T-helper 17 cell (primary cell): ENCODE data around the gene ABHD17A. TPM values are rescaled to one million over a fixed set of nuclear protein-coding genes. Genes with fewer than 3 reads are reported as not detected.

Experiments
- ATAC-seq: fragments of 150-1000 bp; cut with Tn5 transposase; 2 replicates; pipeline ENCODE4 v1.10.0; 2021; ENCODE audit warnings: mild to moderate bottlenecking, moderate library complexity
- DNase-seq, 3 donors: peaks; one replicate each; pipeline versions ENCODE4 v3.0.0 to v3.0.0-alpha.2; 2020 to 2021
- H3K9me3 ChIP-seq: one replicate; pipeline ENCODE4 v1.7.0; 2013; ENCODE audit warnings: low read length, mild to moderate bottlenecking; ENCODE audit not compliant: control insufficient read depth, poor library complexity, severe bottlenecking
- H3K27ac Mint-ChIP-seq: one replicate; pipeline ENCODE4 v1.8.0; 2022; ENCODE audit warnings: mild to moderate bottlenecking, moderate library complexity, mixed read lengths
- H3K27me3 Mint-ChIP-seq: one replicate; pipeline ENCODE4 v1.8.0; 2022; ENCODE audit warnings: mixed read lengths
- H3K36me3 Mint-ChIP-seq: one replicate; pipeline ENCODE4 v1.8.0; 2022; ENCODE audit warnings: low read depth, mixed read lengths
- H3K4me1 Mint-ChIP-seq: one replicate; pipeline ENCODE4 v1.8.0; 2022; ENCODE audit warnings: mild to moderate bottlenecking, mixed read lengths
- H3K4me3 Mint-ChIP-seq: one replicate; pipeline ENCODE4 v1.8.0; 2022; ENCODE audit warnings: mild to moderate bottlenecking, moderate library complexity, mixed read lengths
- total RNA-seq, 4 donors: library from RNA in 2 of 4; stranded (reverse) in 2 of 4; gene quantifications; one replicate each; pipeline ENCODE4 v1.2.3 and lab custom pipeline; 2022 to 2026

ABHD17A gene
- total RNA-seq, 2 donors from 2014 or later: 121 to 125 TPM

DNA sequence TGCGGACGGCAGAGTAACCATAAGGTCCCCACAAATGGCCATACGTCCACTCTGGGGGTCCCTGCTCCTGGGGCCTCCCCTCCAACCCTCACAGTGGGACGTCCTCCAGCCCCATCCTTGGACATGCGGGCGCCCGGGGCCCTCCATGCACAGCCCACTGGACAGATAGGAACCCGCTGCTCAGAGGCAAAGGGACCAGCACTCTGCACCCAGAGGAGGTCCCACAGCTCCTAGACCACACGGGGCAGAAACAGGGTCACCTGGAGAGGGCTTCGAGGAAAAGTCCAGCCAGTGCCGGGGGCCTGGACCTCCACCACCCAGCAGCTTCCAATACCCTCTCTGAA lies 48.1 kb downstream of the ABHD17A start:
- no peaks in the 10 kb centered on the region for H3K9me3 ChIP-seq
- Mint-ChIP-seq H3K36me3 (no peaks in the 10 kb centered on the region), H3K27ac (no peak overlapping the region), H3K4me1 (peaks cover 25% of the 10 kb centered on the region), H3K27me3 (no peaks in the 10 kb centered on the region), H3K4me3 (no peak overlapping the region)
- ATAC-seq (peak; percentile 2), DNase-seq (no peak)

DNA sequence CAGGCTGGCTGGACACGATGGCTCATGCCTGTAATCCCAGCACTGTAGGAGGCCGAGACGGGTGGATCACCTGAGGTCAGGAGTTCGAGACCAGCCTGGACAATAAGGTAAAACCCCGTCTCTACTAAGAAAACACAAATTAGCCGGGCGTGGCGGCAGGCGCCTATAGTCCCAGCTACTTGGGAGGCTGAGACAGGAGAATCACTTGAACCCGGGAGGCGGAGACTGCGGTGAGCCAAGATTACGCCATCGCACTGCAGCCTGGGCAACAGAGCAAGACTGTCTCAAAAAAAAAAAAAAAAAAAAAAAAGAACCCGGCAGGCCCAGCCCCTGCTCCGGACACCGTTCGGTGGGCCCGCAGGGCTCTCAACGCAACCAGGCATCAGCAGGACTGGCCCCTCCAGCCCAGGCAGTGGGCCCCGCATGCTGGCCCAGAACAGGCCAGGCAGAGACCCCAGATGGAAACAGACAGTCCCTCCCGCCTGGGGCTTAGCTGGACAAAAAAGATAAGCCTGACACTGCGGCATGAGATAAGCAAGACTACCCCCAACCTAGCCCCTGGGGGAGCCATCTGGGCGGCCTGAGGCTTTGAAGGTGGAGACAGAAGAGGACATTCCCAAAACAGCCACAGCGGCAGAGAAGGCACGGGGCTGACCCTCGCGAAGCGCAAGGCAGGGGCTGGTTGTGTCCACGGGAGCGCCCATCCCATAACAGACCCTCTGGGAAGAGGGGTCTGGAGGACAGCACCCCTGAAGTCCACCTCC lies 48.7 kb downstream of the ABHD17A start:
- no peaks in the 10 kb centered on the region for H3K27me3 Mint-ChIP-seq
- no peaks in the 10 kb centered on the region for H3K9me3 ChIP-seq
- no peaks in the 10 kb centered on the region for H3K36me3 Mint-ChIP-seq
- DNase-seq (no peak), ATAC-seq (no peak)
- no peak overlapping the region for H3K27ac Mint-ChIP-seq
- H3K4me3 Mint-ChIP-seq: no peak overlapping the region
- peaks cover 22% of the 10 kb centered on the region for H3K4me1 Mint-ChIP-seq

DNA sequence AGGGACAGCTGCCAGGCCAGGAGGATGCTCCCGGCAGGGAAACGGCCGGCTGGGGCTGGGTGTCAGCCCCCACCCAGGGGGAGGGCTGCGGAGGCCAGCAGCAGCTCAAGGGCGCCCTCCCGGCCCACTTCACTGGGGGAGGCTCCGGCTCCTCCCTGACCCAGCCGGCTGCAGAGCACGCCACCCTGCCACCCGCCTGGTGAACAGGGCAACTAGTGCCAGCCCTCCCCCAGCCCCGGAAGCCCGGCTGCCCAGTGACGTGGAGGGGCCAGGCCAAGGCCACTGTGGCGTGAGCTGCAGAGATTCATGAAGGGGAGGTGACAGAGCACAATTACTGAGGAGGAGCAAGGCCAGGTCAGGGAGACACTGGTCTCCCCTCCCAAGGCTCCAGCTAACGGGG lies 51.8 kb downstream of the ABHD17A start:
- Mint-ChIP-seq H3K36me3 (no peaks in the 10 kb centered on the region), H3K27me3 (no peaks in the 10 kb centered on the region), H3K4me1 (peaks cover 12% of the 10 kb centered on the region), H3K27ac (no peak overlapping the region), H3K4me3 (no peak overlapping the region)
- H3K9me3 ChIP-seq: no peaks in the 10 kb centered on the region
- no peak for DNase-seq
- ATAC-seq: no peak

DNA sequence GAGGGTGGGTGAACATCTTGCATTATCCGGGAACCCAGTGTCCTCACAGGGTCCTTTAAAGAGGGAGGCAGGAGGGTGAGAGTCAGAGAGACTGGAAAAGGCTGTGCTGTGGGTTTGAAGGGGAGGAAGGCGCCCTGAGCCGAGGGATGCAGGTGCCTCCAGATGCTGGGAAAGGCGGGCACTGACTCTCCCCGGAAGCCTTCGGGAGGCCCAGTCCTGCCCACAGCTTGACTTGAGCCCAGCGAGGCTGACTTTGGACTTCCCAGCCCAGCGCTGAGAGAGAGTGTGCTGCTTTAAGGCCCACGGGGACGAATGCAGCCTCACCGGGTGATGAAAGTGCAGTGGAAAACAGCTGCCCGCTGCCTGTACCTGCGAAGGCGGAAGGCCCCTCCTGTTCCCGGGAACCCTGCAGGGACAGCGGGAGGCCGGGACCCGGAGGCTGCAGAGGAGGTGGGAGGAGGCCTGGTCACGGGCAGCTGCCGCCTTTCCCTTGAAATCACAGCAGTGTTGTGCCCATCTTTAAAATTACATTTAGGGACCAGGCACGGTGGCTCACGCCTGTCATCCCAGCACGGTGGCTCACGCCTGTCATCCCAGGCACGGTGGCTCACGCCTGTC lies 53.1 kb downstream of the ABHD17A start:
- no peak for ATAC-seq
- no peaks in the 10 kb centered on the region for H3K36me3 Mint-ChIP-seq
- H3K4me1 Mint-ChIP-seq: peaks cover 8% of the 10 kb centered on the region
- H3K4me3 Mint-ChIP-seq: no peak overlapping the region
- DNase-seq: no peak
- H3K9me3 ChIP-seq: no peaks in the 10 kb centered on the region
- H3K27ac Mint-ChIP-seq: no peak overlapping the region
- H3K27me3 Mint-ChIP-seq: no peaks in the 10 kb centered on the region

DNA sequence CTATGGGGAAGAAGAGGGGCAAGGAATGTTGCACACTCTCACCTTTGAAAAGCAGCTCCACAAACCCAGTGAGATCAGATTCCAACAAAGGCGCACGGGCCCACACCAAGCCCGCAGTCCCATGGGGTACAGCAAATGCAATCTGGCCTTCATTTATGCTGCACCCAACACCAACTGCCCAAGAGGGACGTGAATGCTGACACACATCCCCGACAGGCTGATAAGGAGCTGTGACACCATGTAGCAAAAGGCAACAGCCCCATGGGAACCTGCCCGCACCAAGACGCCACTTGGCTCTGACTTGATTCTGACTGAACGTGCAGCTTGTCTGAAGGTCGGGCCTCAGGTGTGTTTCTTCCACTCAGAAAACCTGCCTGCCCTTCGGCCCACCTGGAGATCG lies 54.3 kb downstream of the ABHD17A start:
- no peak overlapping the region for H3K4me3 Mint-ChIP-seq
- H3K4me1 Mint-ChIP-seq: peaks cover 8% of the 10 kb centered on the region
- no peaks in the 10 kb centered on the region for H3K27me3 Mint-ChIP-seq
- H3K27ac Mint-ChIP-seq: no peak overlapping the region
- no peaks in the 10 kb centered on the region for H3K9me3 ChIP-seq
- H3K36me3 Mint-ChIP-seq: no peaks in the 10 kb centered on the region
- ATAC-seq: no peak
- DNase-seq: no peak

DNA sequence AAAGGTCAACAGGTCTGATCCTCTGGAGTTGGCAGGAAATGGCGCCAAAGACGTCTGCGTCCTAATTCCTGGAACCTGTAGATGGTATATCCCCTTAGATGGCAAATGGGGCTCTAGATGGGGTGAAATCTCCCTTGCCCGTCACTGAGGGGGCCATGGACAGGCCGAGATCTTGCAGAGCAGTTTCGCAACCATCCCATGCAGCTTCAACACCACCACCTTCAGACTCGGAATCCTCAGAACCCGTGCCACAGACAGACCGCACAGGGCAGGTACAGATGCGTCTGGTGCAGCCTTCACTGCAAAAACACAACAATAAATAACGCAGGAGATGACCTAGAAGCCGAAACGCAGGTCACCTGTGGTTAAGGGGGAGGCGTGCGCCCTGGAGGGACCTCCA lies 54.7 kb downstream of the ABHD17A start:
- Mint-ChIP-seq H3K4me1 (peaks cover 9% of the 10 kb centered on the region), H3K36me3 (no peaks in the 10 kb centered on the region), H3K27ac (no peak overlapping the region), H3K4me3 (no peak overlapping the region), H3K27me3 (no peaks in the 10 kb centered on the region)
- H3K9me3 ChIP-seq: no peaks in the 10 kb centered on the region
- DNase-seq: no peak
- no peak for ATAC-seq

DNA sequence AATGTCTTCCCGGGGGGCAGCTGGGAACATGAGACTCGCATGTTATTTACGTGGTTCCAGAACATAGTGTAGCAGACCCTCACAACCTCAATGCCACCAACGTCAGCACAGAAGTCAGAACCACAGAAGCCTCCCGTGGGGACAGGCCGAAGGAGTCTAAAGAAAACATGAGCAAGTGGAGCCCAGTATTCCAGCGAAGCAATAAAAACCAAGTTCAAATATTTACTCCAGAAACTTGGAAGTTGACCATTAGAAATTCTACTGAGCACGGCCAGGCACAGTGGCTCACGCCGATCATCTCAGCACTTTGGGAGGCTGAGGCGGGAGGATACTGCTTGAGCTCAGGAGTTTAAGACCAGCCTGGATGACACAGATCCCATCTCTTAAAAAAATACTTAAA lies 55.3 kb downstream of the ABHD17A start:
- Mint-ChIP-seq H3K4me3 (no peak overlapping the region), H3K27me3 (no peaks in the 10 kb centered on the region), H3K36me3 (no peaks in the 10 kb centered on the region), H3K4me1 (peaks cover 9% of the 10 kb centered on the region), H3K27ac (no peak overlapping the region)
- DNase-seq: no peak
- no peak for ATAC-seq
- no peaks in the 10 kb centered on the region for H3K9me3 ChIP-seq

DNA sequence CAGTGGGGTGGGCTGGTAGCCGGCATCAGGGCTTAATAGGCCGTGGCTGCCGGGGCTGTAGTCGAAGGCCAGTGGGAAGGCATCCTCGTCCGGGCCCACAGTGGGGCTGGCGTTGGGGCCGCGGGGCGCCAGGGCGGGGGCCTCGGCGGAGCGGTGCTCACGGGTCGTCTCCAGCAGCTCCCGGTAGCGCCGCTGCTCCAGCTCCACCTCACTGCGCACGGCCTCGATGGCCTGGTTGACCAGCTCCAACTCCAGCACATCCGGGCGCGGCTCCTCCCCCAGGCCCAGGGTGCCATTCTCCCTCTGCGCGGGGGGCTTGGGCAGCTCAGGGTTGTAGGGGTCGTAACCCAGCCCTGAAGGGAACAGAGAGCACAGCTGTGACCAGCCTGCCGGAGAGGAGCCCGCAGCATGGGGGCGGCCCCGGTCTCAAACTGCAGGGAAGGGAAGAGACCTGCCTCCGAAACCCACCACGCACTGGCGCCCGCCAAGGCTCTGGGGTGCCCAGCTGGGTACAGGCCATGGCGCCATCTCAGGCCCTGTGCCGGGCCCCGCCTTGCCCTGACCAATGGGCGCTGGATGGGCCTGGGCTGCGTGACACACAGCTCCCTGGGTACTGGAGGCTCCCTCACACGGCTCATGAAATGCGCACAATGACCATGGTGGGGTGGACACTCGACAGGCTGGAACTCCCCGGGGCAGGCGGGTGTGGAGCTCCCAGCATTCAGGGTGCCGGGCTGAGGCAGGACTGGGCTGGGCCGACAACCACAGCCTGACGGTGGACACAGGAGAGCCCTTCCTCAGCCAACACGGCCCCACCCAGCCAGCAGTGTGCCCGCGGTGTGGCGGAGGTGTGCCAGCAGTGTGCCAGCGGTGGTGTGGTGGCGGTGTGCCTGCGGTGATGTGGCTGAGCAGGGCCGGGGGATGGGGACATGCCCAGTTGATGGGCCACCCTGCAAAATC lies 56.7 kb downstream of the ABHD17A start:
- no peak for ATAC-seq
- Mint-ChIP-seq H3K27ac (no peak overlapping the region), H3K4me3 (no peak overlapping the region)

DNA sequence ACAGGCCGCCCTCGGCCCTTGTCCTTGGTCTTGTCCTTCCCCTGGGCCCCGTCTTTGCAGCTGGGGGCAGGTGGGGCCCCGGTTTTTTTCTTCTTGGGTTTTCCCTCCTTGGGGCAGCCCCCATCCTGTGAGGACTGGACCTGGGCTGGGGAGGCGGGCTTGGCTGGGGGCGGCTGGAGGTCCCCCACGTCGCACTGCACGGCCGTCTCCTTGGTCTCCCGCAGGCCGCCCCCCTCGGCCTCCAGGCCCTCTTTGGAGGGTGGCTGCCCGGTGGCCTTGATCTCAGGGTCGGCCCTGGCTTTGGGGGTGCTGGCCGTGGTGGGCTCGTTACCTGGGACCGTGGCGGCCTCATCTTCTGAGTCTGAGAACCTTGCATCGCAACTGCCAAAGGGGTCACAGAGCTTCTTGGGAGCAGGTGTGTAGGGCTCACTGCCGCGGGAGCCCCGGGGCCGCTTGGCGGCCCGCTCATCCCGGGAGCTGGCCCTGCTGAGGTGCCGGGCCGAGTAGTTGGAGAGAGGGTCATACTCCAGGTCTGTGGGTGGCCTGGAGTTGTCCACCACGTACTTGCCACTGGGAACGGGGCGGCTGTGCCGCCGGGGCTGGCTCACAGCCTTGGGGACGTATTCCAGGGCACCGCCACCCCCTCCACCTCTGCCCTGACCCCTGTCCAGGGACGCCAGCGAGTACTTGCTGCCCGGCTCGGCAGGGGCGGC lies 57.6 kb downstream of the ABHD17A start:
- peaks cover 9% of the 10 kb centered on the region for H3K4me1 Mint-ChIP-seq
- ATAC-seq: no peak

More for the DNA sequence above, 56.7 kb downstream of the ABHD17A start:
- no peaks in the 10 kb centered on the region for H3K36me3 Mint-ChIP-seq
- no peak for DNase-seq
- H3K4me1 Mint-ChIP-seq: peaks cover 9% of the 10 kb centered on the region
- H3K27me3 Mint-ChIP-seq: no peaks in the 10 kb centered on the region
- H3K9me3 ChIP-seq: no peaks in the 10 kb centered on the region

More for the DNA sequence above, 57.6 kb downstream of the ABHD17A start:
- H3K27me3 Mint-ChIP-seq: no peaks in the 10 kb centered on the region
- no peaks in the 10 kb centered on the region for H3K36me3 Mint-ChIP-seq
- H3K4me3 Mint-ChIP-seq: no peak overlapping the region
- H3K9me3 ChIP-seq: no peaks in the 10 kb centered on the region
- no peak for DNase-seq
- H3K27ac Mint-ChIP-seq: no peak overlapping the region

Other genes with a start within 250 kb of the ABHD17A start
- gene TCF3, start 232.9 kb downstream of the ABHD17A start, total RNA-seq: 10 to 100 TPM; 46.9 to 47.4 TPM
- gene ONECUT3, start 132.0 kb downstream of the ABHD17A start, total RNA-seq: not detected
- 1 to 10 TPM; 4.6 to 6.0 TPM for gene ATP8B3, start 73.2 kb downstream of the ABHD17A start, total RNA-seq
- gene REXO1, start 37.0 kb downstream of the ABHD17A start, total RNA-seq: 100 to 1,000 TPM in 1 of 2 donors, 10 to 100 TPM in 1; 98.7 to 107 TPM
- gene KLF16, start 21.9 kb downstream of the ABHD17A start, total RNA-seq: 10 to 100 TPM; 37.9 to 46.5 TPM
- 1 to 10 TPM; 6.4 to 8.5 TPM for gene ADAT3, start 19.9 kb upstream of the ABHD17A start, total RNA-seq
- 10 to 100 TPM; 19.2 to 20.7 TPM for gene SCAMP4, start 19.9 kb upstream of the ABHD17A start, total RNA-seq
- gene CSNK1G2, start 55.7 kb upstream of the ABHD17A start, total RNA-seq: 100 to 1,000 TPM; 110 to 117 TPM
- gene BTBD2, start 130.2 kb upstream of the ABHD17A start, total RNA-seq: 10 to 100 TPM; 53.4 to 64.6 TPM
- 100 to 1,000 TPM; 256 to 288 TPM for gene MKNK2, start 165.7 kb upstream of the ABHD17A start, total RNA-seq
- gene MOB3A, start 210.8 kb upstream of the ABHD17A start, total RNA-seq: 100 to 1,000 TPM; 108 to 162 TPM
- gene IZUMO4, start 211.4 kb upstream of the ABHD17A start, total RNA-seq: 10 to 100 TPM; 12.3 to 19.8 TPM